Panc1 (cell line): ENCODE results near the gene DOK6.

ENCODE experiments used
- TF ChIP-seq, protein P1 (sequence below): fragments of 450-650 bp; IDR thresholded peaks from 2 replicates; pipeline ENCODE4 v1.5.1; 2017; ENCODE audit warnings: mild to moderate bottlenecking
- TF ChIP-seq, protein P2 (sequence below), 2 experiments: IDR thresholded peaks; 2 replicates each; pipeline ENCODE4 v1.6.1; 2011 to 2012; ENCODE audit warnings: low read depth in 2 of 2, control low read depth in 1 of 2, low read length in 1 of 2, mild to moderate bottlenecking in 1 of 2, moderate library complexity in 1 of 2; ENCODE audit not compliant: insufficient read depth in 1 of 2

DNA sequence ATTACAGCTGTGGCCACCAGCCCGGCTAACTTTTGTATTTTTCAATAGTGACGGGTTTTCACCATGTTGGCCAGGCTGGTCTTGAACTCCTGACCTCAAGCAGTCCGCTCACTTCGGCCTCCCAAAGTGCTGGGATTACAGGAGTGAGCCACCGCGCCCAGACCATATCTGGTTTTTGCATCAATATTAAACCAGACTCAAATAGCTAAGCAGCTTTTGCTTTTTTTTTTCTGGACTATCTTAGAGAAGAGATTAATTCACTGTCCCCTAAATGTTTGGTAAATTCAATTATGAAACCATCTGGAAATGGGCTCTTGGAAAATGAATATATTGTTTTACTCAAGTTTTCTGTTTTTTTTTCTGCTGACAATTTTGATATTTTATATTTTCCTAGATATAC is 183.7 kb downstream of the DOK6 start:
- TF ChIP-seq, protein P1, sequence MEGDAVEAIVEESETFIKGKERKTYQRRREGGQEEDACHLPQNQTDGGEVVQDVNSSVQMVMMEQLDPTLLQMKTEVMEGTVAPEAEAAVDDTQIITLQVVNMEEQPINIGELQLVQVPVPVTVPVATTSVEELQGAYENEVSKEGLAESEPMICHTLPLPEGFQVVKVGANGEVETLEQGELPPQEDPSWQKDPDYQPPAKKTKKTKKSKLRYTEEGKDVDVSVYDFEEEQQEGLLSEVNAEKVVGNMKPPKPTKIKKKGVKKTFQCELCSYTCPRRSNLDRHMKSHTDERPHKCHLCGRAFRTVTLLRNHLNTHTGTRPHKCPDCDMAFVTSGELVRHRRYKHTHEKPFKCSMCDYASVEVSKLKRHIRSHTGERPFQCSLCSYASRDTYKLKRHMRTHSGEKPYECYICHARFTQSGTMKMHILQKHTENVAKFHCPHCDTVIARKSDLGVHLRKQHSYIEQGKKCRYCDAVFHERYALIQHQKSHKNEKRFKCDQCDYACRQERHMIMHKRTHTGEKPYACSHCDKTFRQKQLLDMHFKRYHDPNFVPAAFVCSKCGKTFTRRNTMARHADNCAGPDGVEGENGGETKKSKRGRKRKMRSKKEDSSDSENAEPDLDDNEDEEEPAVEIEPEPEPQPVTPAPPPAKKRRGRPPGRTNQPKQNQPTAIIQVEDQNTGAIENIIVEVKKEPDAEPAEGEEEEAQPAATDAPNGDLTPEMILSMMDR: no peak
- TF ChIP-seq, protein P2, sequence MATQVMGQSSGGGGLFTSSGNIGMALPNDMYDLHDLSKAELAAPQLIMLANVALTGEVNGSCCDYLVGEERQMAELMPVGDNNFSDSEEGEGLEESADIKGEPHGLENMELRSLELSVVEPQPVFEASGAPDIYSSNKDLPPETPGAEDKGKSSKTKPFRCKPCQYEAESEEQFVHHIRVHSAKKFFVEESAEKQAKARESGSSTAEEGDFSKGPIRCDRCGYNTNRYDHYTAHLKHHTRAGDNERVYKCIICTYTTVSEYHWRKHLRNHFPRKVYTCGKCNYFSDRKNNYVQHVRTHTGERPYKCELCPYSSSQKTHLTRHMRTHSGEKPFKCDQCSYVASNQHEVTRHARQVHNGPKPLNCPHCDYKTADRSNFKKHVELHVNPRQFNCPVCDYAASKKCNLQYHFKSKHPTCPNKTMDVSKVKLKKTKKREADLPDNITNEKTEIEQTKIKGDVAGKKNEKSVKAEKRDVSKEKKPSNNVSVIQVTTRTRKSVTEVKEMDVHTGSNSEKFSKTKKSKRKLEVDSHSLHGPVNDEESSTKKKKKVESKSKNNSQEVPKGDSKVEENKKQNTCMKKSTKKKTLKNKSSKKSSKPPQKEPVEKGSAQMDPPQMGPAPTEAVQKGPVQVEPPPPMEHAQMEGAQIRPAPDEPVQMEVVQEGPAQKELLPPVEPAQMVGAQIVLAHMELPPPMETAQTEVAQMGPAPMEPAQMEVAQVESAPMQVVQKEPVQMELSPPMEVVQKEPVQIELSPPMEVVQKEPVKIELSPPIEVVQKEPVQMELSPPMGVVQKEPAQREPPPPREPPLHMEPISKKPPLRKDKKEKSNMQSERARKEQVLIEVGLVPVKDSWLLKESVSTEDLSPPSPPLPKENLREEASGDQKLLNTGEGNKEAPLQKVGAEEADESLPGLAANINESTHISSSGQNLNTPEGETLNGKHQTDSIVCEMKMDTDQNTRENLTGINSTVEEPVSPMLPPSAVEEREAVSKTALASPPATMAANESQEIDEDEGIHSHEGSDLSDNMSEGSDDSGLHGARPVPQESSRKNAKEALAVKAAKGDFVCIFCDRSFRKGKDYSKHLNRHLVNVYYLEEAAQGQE (IDR thresholded peaks at IDR 0.05; ENCODE audit: insufficient read depth in 1 of 2, low read depth in 2 of 2, low read length in 1 of 2): no peak
